Brain microvascular endothelial cell (primary cell): ENCODE measurements around the gene FRMD6.

Source experiments
- DNase-seq: peaks from one replicate; pipeline ENCODE4 v3.0.0-alpha.2; 2020
- H3K27ac ChIP-seq: fragments of 250-450 bp; sonication (Bioruptor Pico); 2 replicates; pipeline ENCODE4 v1.5.1; 2020; ENCODE audit warnings: mild to moderate bottlenecking, moderate library complexity
- H3K27me3 ChIP-seq: fragments of 250-450 bp; sonication (Bioruptor Pico); replicated peaks from 2 replicates; pipeline ENCODE4 v1.5.1; 2020; ENCODE audit warnings: mild to moderate bottlenecking
- H3K36me3 ChIP-seq: fragments of 250-450 bp; sonication (Bioruptor Pico); replicated peaks from 2 replicates; pipeline ENCODE4 v1.5.1; 2020; ENCODE audit warnings: mild to moderate bottlenecking
- H3K4me3 ChIP-seq: 2 replicates; pipeline ENCODE4 v1.5.1; 2011; ENCODE audit warnings: low read depth, mild to moderate bottlenecking, control low read depth, low read length, moderate library complexity
- CTCF ChIP-seq: IDR thresholded peaks from 2 replicates; pipeline ENCODE4 v1.5.1; 2011; ENCODE audit warnings: low read depth, mild to moderate bottlenecking, moderate library complexity, low read length, control low read depth, inconsistent platforms; ENCODE audit errors: missing control alignments
- in situ Hi-C: cut with HindIII; loops from 2 replicates; pipeline ENCODE4 v1.10.0; 2017; ENCODE audit warnings: low sequenced_read_pairs, low pct_ligation_motif_present

Gene FRMD6

GRCh38 chr14:51726166-51726899 is 74.6 kb downstream of the FRMD6 start:
- in situ Hi-C loops, result no loop called here
- no peak overlapping the region for H3K4me3 ChIP-seq
- peak overlapping the region; percentile 8 for H3K27ac ChIP-seq
- H3K27me3 ChIP-seq, result no peaks in the 10 kb centered on the region
- TF ChIP-seq CTCF, result no peak
- peaks cover 83% of the 10 kb centered on the region for H3K36me3 ChIP-seq
- no peak for DNase-seq

- no peak overlapping the region for H3K27ac ChIP-seq
- peaks cover 73% of the 10 kb centered on the region for H3K36me3 ChIP-seq
- H3K27me3 ChIP-seq, result no peaks in the 10 kb centered on the region
- DNase-seq, result no peak
- no peak for TF ChIP-seq CTCF
- in situ Hi-C loops, result no loop called here
- no peak overlapping the region for H3K4me3 ChIP-seq
Measured at GRCh38 chr14:51727526-51727925, 75.8 kb downstream of the FRMD6 start.

- in situ Hi-C loops, result no loop called here
- no peak for DNase-seq
- Histone ChIP-seq H3K4me3 (no peak overlapping the region), H3K36me3 (peaks cover 56% of the 10 kb centered on the region), H3K27me3 (no peaks in the 10 kb centered on the region), H3K27ac (no peak overlapping the region)
- no peak for TF ChIP-seq CTCF
Measured at GRCh38 chr14:51730098-51730497, 78.4 kb downstream of the FRMD6 start.

GRCh38 chr14:51730684-51731083 is 79.0 kb downstream of the FRMD6 start:
- Histone ChIP-seq H3K4me3 (no peak overlapping the region), H3K36me3 (peaks cover 51% of the 10 kb centered on the region), H3K27me3 (no peaks in the 10 kb centered on the region), H3K27ac (no peak overlapping the region)
- no peak for DNase-seq
- in situ Hi-C loops, result no loop called here
- TF ChIP-seq CTCF, result no peak

- no peak for TF ChIP-seq CTCF
- in situ Hi-C loops, result no loop called here
- no peak overlapping the region for H3K4me3 ChIP-seq
Measured at GRCh38 chr14:51732494-51733112, 80.9 kb downstream of the FRMD6 start.

More at GRCh38 chr14:51732494-51733112, 80.9 kb downstream of the FRMD6 start:
- Histone ChIP-seq H3K27me3 (no peaks in the 10 kb centered on the region), H3K27ac (no peak overlapping the region), H3K36me3 (peaks cover 34% of the 10 kb centered on the region)
- no peak for DNase-seq
